ENCODE measurements around the gene DDX49.
A peak's percentile ranks its signal among the peaks of the same experiment; 100 is the strongest.

Gene DDX49, protein sequence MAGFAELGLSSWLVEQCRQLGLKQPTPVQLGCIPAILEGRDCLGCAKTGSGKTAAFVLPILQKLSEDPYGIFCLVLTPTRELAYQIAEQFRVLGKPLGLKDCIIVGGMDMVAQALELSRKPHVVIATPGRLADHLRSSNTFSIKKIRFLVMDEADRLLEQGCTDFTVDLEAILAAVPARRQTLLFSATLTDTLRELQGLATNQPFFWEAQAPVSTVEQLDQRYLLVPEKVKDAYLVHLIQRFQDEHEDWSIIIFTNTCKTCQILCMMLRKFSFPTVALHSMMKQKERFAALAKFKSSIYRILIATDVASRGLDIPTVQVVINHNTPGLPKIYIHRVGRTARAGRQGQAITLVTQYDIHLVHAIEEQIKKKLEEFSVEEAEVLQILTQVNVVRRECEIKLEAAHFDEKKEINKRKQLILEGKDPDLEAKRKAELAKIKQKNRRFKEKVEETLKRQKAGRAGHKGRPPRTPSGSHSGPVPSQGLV

DNA sequence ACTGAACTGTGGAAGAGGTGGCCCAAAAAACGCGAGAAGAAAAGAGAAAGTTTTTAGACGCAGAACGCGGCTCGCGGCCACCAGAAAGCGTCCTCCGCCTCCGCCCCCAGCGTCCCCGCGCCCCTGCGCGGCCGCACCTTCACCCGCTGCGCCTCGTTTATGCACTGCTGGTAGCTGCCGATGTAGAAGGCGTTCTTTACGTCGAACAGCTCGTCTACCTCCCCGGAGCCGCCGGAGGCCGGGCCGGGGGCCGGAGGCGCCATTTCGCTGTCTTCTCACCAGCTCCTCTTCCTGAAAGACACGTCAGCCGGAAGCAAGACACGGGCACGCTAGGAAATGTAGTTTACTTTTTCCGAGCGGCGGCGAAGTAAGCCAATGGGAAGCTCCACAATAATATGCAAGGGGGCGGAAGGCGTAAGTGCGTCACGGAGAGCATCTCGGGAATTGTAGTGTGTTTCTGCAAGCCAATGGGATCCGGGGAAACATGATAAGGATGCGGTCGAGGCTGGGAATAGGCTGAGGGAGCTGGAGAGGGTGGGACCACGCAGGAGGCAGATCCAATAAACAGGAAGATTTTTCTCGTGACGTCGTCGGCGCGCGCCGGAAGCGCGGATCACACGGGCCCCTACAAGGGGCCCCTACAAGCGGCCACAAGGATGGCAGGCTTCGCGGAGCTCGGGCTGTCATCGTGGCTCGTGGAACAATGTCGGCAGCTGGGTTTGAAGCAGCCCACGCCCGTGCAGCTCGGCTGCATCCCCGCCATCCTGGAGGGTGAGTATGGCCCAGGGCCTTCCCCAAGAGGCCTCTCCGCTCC, at the start of gene DDX49, which contains the start of gene COPE:
TSS of gene DDX49 (plus strand) at position 630 of the 814 bp plus-strand sequence. CDS start at position 657, 27 bp downstream.
TSS of gene COPE (minus strand) at position 302 of the 814 bp plus-strand sequence. CDS start at position 263, 39 bp downstream.
- DNase-seq: peak; percentile 86 to 100 (median 98)

DNA sequence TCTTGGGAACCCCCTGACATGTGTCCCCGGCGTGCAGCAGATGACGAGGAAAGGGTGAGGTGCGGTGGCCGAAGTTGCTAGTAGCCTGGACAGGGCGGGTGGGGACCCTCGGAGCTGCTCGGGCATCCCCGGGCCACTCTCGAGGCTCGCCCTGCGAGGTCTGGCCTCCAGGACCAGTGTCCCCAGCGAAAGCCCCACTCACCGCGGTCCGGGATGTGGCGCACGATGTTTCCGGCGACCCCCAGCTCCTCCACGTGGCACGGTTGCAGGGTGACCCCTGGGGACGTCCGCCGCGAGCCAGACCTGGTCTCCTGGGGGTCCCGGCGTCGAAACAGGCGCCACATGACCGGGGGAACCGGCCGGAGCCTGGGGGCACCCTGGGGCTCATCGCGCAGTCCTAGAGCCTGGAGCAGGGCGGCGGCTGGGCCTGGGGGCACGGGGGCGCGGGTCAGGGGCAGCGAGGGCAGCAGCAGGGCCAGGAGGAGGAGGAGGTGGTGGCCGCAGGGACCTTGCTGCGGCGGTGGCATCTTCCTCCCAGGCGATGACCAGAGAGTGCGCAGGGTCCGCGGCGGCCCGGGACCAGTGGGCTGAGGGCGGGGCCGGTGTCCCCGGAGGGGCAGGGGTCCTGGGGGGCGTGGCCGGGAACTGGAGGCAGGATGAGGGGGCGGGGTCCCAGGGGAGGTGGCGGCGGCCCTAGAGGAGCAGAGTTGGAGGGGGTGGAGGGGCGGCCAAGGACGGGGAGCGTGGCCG, 49.6 kb upstream of the DDX49 start:
- DNase-seq: no peak

DNA sequence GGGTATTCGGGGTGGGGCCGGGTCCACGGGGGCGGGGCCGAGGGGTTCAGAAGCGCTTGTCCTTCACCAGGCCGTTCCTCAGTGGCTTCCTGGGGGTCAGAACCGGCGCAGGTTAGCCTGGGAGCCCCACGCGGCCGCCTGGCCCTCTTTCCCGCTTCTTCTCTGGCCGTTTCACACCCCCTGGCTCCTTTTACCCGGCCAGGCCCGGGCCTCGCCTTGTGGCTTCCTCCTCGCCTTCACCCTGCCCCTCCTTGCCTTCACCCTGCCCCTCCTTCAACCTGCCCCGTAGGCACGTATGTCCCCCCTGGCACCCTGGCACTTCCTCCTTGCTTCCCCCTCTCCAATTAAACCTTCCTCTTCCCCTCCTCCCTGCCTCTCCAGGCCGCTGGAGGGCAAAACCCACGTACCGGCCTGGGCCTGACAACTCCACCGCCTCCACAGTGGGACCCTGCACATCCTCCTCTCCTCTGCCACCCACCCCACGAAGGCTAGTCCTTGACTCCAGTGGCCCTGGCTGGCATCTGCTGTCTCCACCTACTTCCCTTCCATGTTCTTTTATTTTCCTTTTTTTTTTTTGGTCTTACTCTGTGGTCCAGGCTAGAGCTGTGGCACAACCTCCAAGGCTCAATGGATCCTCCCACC, 48.9 kb upstream of the DDX49 start:
- DNase-seq: no peak

DNA sequence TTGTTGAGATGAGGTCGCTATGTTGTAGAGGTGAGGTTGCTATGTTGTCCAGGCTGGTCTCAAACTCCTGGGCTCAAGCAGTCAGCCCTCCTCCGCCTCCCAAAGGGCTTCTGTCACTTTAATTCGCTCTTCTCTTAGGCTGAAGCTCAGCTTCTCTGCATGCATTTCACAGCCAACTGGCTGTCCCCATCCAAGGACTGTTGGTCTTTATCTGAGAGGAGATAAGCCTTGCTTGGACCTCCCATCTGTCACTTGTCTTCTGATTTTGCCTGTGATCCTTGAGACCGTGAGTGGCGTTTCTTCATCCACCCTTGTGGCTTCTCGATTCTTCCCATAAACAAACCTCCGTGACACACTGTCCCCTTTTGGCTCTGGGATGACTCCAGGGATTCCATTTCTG, 48.0 kb upstream of the DDX49 start:
- no peak for DNase-seq

DNA sequence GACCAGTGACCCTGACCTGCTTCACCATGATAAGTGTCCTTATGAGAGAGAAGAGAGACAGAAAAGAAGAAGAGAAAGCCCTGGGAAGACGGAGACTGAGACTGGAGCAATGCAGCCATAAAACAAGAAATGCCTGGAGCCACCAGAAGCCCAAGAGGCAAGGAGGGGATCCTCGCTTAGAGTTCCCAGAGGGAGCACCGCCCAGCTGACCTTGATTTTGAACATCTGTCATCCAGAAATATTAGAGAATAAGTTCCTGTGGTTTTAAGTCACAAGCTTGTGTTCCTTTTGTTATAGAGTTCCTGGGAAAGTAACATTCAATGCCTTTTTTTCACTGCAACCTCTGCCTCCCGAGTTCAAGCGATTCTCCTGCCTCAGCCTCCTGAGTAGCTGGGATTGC, 43.8 kb upstream of the DDX49 start:
- DNase-seq: no peak

DNA sequence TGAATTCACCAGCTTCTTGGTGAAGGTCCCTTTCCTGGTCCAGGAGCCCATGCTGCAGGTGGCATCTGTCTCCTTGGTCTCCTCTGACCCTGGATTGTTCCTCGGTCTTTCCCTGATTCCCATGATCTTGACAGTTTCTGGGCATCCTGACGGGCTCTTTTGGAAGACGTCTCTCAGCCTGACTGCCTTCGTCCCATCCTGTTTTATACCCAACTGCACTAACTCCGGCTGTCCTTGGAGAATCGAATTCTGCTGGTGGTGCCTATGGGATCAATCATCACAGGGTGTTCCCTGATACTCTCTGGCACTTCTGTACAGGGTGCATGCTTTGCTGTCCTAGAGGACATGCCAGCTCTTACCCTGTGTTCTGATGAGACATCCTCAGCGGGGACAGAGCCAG, 42.6 kb upstream of the DDX49 start:
- no peak for DNase-seq

DNA sequence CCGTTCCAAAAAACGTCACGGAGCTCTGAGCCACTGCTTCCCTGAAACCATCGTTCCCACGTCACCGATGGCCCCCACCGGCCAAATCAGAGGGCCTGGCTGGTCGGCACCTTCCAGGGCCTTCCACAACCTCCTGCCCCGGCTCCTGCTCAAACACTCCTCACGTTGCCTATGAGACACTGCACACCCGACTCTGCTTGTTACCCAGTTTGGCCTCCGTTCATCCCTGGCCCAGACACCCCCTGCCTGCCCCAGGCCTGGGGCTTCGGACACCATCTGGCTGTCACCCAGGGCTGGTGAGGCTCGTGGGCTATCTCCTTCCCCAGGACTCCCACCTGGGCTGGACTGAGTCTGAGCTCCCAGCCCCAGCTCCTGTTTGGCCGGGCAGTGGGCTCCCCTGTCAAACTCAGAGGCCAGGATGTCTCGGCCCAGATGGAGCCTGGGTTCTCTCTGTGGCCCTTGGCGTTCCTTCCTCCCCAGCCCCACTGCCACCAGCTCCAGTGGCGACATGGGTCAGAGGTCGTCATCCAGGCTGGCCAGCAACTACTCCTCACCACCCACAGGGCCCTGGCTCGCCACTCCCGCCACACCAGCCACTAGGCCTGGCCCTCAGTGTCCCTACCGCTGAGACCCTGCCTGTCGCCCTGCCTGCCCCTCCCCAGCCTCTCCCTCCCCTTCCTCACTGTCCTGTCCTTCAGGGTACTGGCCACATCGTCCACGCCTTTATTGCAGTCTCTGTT, 41.3 kb upstream of the DDX49 start:
- DNase-seq: no peak

DNA sequence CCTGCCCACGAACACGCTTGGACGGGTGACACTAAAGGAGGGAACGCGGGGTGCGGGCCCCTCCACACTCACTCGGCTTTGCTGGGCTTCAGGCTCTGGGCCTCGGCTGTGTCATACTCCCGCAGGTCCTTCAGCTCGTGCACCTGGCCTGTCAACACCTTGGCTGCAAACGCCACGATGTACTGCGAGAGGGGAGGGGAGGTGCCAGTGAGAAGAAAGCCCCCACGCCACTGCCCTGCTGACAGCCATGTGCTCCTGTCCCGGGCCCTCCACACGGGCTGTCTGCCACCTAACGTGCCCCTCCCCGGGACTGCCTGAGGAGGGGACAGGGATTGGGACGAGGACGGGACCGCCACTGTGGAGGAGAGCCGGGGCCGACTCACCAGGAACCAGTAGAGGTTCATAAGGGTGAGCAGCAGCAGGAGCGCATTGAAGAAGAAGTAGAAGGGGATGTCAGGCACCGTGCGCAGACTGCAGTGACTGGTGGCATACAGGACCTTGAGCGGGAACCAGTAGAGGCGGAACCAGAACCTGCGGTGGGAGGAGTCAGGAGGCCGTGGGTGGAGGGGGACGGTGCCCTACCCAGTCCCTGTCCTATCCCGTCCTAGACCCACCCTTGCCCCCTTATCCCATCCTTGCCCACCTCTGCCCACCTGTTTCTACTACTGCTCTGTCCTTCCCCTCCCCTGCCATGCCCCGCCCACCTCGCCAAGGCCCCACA, 40.5 kb upstream of the DDX49 start:
- DNase-seq: no peak

DNA sequence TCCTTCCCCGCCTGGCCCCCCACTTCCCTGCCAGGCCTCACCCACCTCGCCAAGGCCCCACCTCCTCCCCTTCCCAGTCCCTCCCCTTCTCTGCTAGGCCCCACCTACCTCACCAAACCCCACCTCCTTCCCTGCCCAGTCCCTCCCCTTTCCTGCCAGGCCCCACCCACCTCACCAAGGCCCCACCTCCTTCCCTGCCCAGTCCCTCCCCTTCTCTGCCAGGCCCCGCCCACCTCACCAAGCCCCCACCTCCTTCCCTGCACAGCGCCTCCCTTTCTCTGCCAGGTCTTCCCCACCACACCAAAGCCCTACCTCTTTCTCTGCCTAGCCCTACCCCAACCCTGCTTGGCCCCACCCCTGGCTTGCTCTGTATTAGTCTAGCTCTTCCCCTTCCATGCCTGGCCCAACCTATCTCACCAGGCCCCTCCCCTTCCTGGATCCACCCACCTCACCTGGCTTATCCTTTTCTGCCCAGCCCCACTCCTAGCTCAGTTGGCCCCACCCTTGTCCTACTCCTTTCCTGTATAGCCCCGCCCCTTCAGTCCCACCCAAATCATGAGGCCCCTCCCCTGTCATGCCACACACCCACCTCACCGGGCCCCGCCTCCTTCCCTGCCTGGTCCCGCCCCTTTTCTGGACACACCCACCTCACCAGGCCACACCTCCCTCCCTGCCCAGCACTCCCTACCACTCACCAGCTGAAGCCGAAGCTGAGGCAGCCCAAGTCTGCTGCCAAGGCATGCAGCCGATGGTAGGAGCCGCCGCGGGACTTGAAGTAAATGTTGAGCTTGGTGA, 39.7 kb upstream of the DDX49 start:
- peak in 1 of 56 donors; percentile 62 for DNase-seq

DNA sequence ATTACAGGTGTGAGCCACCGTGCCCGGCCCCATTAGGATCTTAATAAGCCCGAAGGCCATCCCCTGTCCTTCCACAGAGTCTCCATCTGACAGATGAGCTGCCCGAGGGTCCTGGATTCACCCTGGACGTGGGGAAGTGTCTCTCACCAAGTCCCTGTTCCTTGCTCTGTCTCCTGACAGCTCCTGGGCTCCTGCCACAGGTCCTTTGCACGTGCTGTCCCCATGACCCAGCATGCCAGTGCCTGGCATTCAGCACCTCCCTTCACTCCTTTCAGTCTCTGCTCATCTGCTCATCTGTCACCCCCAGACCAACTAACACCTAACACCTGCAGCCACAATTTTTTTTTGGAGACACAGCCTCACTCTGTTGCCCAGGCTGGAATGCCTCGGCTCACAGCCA, 38.0 kb upstream of the DDX49 start:
- DNase-seq: no peak

DNA sequence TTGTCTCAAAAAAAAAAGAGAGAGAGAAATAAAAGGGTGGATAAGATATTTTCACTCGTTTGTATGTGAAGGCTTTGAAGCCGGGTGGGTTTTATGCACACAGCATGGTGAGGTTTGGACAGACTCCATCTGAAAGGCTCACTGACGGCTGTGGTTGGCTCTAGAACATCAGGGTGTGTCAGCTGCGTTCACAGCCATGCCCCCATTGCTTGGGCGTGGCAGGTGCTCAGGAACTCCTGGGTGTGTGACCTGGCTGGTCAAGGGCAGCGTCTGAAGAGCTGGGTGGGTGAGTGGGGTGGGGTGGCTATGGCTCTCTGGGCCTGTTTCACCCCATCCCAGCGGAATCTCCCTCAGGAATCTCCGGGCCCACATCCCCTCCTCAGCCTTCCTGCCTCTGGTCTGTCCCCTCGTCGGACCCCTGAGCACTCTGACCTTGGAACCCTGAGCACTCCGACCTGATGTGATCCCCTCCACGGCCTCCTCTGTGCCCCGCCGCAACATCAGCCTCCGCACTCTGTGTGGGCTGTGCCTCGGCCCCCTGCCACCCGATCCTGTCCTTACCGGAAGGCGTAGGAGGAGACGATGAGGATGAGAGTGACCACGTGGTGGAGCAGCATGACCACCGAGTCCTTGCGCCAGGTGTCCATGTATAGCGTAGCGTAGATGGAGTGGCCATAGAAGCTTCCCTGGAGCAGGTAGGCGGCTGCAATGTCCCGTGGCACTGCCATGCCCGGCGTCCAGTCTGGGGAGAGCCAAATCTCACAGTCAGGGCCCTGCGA, 35.8 kb upstream of the DDX49 start:
- no peak for DNase-seq

DNA sequence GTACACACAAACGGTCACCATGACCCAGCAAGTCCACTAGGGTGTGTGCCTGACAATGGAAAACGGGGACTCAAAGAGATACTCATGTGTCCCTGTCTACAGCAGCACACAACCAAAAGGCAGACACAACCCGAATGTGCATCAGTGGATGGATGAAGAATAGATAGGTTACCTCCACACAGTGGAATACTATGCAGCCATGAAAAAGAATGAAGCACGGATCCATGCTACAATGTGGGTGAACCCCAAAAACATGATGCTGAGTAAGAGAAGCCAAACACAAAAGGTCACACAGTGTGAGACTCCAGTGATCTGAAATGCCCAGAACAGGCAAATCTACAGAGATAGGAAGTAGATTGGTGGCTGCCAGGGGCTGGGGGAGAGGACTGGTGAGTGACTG, 32.5 kb upstream of the DDX49 start:
- no peak for DNase-seq

DNA sequence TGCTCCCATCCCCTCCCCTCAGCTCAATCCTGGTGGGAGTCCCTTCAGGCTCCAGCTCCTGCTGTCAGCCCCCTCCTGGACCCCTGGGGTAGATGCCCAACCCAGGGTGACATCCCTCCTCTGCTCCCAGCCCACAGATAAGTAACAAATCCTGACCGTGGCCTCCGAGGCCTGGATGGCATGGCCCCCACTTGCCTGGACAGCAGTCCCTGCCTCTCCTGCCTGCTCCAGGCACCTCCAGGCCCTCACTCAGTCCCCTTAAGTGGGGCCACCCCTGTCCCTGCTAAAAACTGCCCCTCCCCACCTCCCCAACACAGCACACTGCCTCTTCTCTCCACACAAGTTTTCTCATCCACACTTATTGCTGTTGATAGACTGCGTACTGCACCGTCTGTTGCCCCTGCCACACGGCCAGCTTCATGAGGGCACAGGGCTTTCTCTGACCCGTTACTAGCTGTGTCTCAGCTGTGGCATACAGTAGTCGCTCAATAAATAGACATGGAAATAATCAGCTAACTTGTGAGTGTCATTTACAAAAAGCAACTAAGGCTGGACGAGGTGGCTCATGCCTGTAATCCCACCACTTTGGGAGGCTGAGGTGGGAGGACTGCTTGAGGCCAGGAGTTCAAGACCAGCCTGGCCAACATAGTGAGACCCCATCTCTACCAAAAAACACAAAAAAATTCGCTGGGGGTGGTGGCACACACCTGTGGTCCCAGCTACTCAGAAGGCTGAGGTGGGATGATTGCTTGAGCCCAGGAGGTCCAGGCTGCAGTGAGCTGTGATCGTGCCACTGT, 29.4 kb upstream of the DDX49 start:
- no peak for DNase-seq

DNA sequence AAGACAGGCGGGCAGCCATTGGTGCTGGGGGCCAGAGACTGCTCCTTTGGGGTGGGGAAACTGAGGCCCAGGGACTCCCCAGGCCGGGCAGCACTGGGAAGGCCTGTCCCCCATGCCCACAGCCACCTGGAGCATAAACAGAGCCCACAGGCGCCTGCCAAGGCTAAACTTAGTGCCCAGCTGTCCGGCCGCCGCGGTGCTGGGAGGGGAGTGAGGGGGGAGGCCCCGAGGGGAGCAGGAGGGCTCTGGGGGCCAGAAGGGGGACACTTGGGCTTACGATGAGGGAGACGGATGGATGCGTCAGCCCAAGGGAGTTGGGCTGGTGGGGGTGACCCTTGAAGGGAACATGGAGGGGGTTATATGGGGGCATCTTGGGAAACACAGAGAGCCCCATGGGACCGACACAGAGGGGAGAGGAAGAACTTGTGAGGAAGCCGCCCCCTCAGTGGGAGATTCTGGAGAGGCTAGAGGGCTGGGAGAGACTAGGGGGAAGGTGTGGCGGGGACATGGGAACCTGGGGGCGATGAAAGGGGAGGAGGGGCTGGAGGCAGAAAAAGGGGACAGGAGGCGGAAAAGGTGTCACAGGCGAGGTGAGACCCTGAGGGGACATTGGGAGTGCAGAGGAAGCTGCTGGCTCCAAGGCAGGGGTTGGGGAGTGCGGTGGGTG, 25.8 kb upstream of the DDX49 start:
- peak in 3 of 56 donors; percentile 23 to 40 (median 38) for DNase-seq

DNA sequence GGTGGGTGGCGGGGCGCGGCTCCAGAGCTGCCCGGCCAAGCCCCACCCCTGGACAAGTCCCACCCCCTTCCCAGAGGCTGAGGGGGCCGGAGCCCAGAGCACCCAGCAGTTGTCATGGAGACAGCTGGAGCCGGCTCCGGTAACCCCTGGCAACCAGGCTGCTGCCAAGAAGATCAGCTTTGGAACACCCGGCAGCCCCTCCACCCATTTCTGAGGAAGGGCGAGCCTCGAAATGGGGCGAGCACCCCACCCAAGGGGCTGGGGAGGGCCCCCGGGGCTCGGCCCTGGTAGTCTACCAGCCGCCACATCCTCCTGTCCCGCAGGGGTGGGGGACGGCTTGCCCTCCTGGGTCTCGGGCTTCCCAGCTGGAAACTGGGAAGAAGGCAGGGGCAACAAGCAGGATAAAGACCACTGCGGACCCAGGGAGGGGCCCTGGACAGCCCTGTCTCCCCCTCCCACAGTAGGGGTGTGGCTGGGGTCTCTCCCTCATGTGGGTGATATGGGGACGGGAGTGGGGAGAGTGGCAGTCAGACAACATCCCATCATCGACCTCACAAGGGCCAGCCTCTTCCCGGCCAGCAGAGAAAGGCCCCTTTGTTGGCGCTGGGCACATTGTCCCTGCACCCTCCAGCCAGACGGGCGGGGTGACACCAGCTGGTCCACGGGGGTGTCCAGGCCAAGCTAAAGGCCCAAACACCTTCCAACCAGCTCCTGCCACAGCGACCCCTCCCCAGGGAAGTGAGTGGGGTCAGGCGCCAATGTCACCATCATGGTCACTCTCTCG, 25.1 kb upstream of the DDX49 start:
- peak; percentile 54 to 98 (median 92) for DNase-seq

Data from amygdala (tissue), 56 donors.